H1 (cell line): ENCODE data around the gene PLG. TPM values are rescaled to one million over a fixed set of nuclear protein-coding genes. Genes with fewer than 3 reads are reported as not detected.

Experiments used
- CTCF ChIA-PET: fragments of 300-600 bp; sonication (Branson Sonifier 250); formaldehyde crosslinking; loops from one replicate; lab custom pipeline; 2021; ENCODE audit not compliant: partially characterized antibody; lab: Charles Lee
- POLR2A ChIA-PET: fragments of 300-600 bp; sonication (Branson Sonifier 250); formaldehyde crosslinking; loops from one replicate; lab custom pipeline; 2021; ENCODE audit warnings: inconsistent platforms; ENCODE audit not compliant: partially characterized antibody; lab: Charles Lee
- DNase-seq, 2 experiments: peaks; one replicate each; pipeline versions ENCODE4 v3.0.0 to v3.0.0-alpha.2; 2010 to 2022; ENCODE audit warnings: low spot score in 2 of 2, low read depth in 1 of 2, mixed read lengths in 1 of 2
- FAIRE-seq: peaks from 2 replicates; lab custom pipeline; 2011; peaks lifted over from hg19 to GRCh38; lab: Jason Lieb, UNC
- H2AFZ ChIP-seq: 2 replicates; pipeline ENCODE4 v1.8.1; 2012; ENCODE audit warnings: low read length, inconsistent platforms
- H2AK5ac ChIP-seq: 2 replicates; pipeline ENCODE4 v1.6.1; 2013; ENCODE audit warnings: low read depth, low read length
- H2BK120ac ChIP-seq: replicated peaks from 2 replicates; pipeline ENCODE3; 2013; ENCODE audit warnings: low read depth, low read length, inconsistent platforms
- H2BK12ac ChIP-seq: 2 replicates; pipeline ENCODE4 v1.6.1; 2013; ENCODE audit warnings: low read depth, low read length
- H2BK15ac ChIP-seq: 2 replicates; pipeline ENCODE4 v1.6.1; 2013; ENCODE audit warnings: low read length
- H2BK20ac ChIP-seq: 2 replicates; pipeline ENCODE4 v1.6.1; 2013; ENCODE audit warnings: low read length
- H2BK5ac ChIP-seq: 2 replicates; pipeline ENCODE4 v1.6.1; 2013; ENCODE audit warnings: low read depth, low read length
- H3K14ac ChIP-seq: 2 replicates; pipeline ENCODE4 v1.6.1; 2013; ENCODE audit warnings: inconsistent platforms; ENCODE audit not compliant: insufficient read length
- H3K18ac ChIP-seq: 2 replicates; pipeline ENCODE4 v1.6.1; 2013; ENCODE audit warnings: low read length; ENCODE audit errors: extremely low read depth
- H3K23ac ChIP-seq: 2 replicates; pipeline ENCODE4 v1.6.1; 2013; ENCODE audit warnings: inconsistent platforms; ENCODE audit not compliant: insufficient read length
- H3K23me2 ChIP-seq: 2 replicates; pipeline ENCODE4 v1.6.1; 2013; ENCODE audit warnings: low read depth, low read length
- H3K27ac ChIP-seq: 2 replicates; pipeline ENCODE4 v1.6.1; 2011; ENCODE audit warnings: low read depth, low read length, inconsistent platforms
- H3K27me3 ChIP-seq, 4 experiments: replicated peaks in 1 of 4; 1 replicate in 1 of 4; 2 replicates in 3 of 4; pipeline versions ENCODE4 v1.6.1 to v1.8.1; 2011 to 2013; ENCODE audit warnings: low read length in 3 of 4, mild to moderate bottlenecking in 3 of 4, inconsistent platforms in 2 of 4, mixed read lengths in 2 of 4, moderate library complexity in 1 of 4; ENCODE audit not compliant: control insufficient read depth in 3 of 4, insufficient read depth in 3 of 4; ENCODE audit errors: extremely low read depth in 1 of 4
- H3K36me3 ChIP-seq, 4 experiments: 2 replicates each; pipeline versions ENCODE4 v1.6.1 to v1.8.1; 2011 to 2013; ENCODE audit warnings: mild to moderate bottlenecking in 4 of 4, low read length in 3 of 4, moderate library complexity in 2 of 4, control low read depth in 1 of 4, inconsistent platforms in 1 of 4; ENCODE audit not compliant: insufficient read depth in 4 of 4, control insufficient read depth in 2 of 4
- H3K4ac ChIP-seq: replicated peaks from 2 replicates; pipeline ENCODE3; 2013; ENCODE audit warnings: low read length, low read depth, mixed read lengths, inconsistent platforms; ENCODE audit not compliant: insufficient read length
- H3K4me1 ChIP-seq, 4 experiments: replicated peaks in 1 of 4; 1 replicate in 1 of 4; 2 replicates in 3 of 4; pipeline versions ENCODE4 v1.6.1 to v1.8.1; 2011 to 2013; ENCODE audit warnings: low read length in 3 of 4, inconsistent platforms in 2 of 4, mixed read lengths in 1 of 4; ENCODE audit not compliant: insufficient read depth in 4 of 4, control insufficient read depth in 3 of 4
- H3K4me2 ChIP-seq, 2 experiments: 2 replicates each; pipeline versions ENCODE4 v1.6.1 to v1.8.1; 2011 to 2013; ENCODE audit warnings: low read depth in 2 of 2, low read length in 2 of 2, control low read depth in 1 of 2, inconsistent platforms in 1 of 2, mild to moderate bottlenecking in 1 of 2; ENCODE audit not compliant: insufficient read depth in 1 of 2
- H3K4me3 ChIP-seq, 4 experiments: fragments of 200-600, 300-600 bp in 1 of 4; sonication (generic), shearing (Covaris generic), sonication (Bioruptor Twin) in 1 of 4; 2 replicates each; pipeline versions ENCODE4 v1.5.1 to v1.8.1; 2011 to 2016; ENCODE audit warnings: low read length in 4 of 4, low read depth in 3 of 4, control low read depth in 2 of 4, inconsistent platforms in 2 of 4, mild to moderate bottlenecking in 2 of 4, mixed read lengths in 1 of 4, moderate library complexity in 1 of 4; ENCODE audit not compliant: insufficient read depth in 2 of 4; ENCODE audit errors: extremely low read depth in 1 of 4
- H3K56ac ChIP-seq: replicated peaks from 2 replicates; pipeline ENCODE3; 2013; ENCODE audit warnings: low read depth, mild to moderate bottlenecking, mixed read lengths, low read length, inconsistent platforms; ENCODE audit not compliant: insufficient read length
- H3K79me1 ChIP-seq: 2 replicates; pipeline ENCODE4 v1.6.1; 2013; ENCODE audit warnings: low read depth, low read length, control low read depth
- H3K79me2 ChIP-seq, 2 experiments: 2 replicates each; pipeline versions ENCODE4 v1.6.1 to v1.8.1; 2012 to 2013; ENCODE audit warnings: low read length in 2 of 2, mild to moderate bottlenecking in 2 of 2, inconsistent platforms in 1 of 2; ENCODE audit not compliant: insufficient read depth in 2 of 2, control insufficient read depth in 1 of 2
- H3K9ac ChIP-seq, 4 experiments: replicated peaks in 1 of 4; 1 replicate in 1 of 4; 2 replicates in 3 of 4; pipeline versions ENCODE4 v1.6.1 to v1.8.1; 2011 to 2013; ENCODE audit warnings: low read depth in 3 of 4, low read length in 3 of 4, control low read depth in 2 of 4, mild to moderate bottlenecking in 2 of 4, moderate library complexity in 2 of 4, inconsistent platforms in 1 of 4; ENCODE audit errors: extremely low read depth in 1 of 4
- H3K9me3 ChIP-seq, 2 experiments: 2 replicates each; pipeline versions ENCODE4 v1.6.1 to v1.8.1; 2012 to 2013; ENCODE audit warnings: mild to moderate bottlenecking in 2 of 2, moderate library complexity in 2 of 2, control low read depth in 1 of 2, inconsistent platforms in 1 of 2, low read depth in 1 of 2, low read length in 1 of 2, mixed read lengths in 1 of 2; ENCODE audit not compliant: insufficient read depth in 2 of 2
- H4K20me1 ChIP-seq, 2 experiments: replicated peaks in 1 of 2; 2 replicates each; pipeline versions ENCODE3 to v1.8.1; 2011 to 2013; ENCODE audit warnings: inconsistent platforms in 2 of 2, low read length in 2 of 2, mild to moderate bottlenecking in 1 of 2; ENCODE audit not compliant: insufficient read depth in 2 of 2, control insufficient read depth in 1 of 2
- H4K5ac ChIP-seq: 2 replicates; pipeline ENCODE4 v1.6.1; 2013; ENCODE audit warnings: low read length, low read depth, mixed read lengths, inconsistent platforms; ENCODE audit not compliant: insufficient read length
- H4K8ac ChIP-seq: 2 replicates; pipeline ENCODE4 v1.8.0; 2013; ENCODE audit warnings: mild to moderate bottlenecking, moderate library complexity, low read length, inconsistent platforms; ENCODE audit not compliant: insufficient read depth; ENCODE audit errors: extremely low read depth
- H4K91ac ChIP-seq: replicated peaks from 2 replicates; pipeline ENCODE3; 2013; ENCODE audit warnings: low read length, mixed read lengths, inconsistent platforms; ENCODE audit not compliant: insufficient read length
- BACH1 ChIP-seq: IDR thresholded peaks from 2 replicates; pipeline ENCODE4 v1.6.1; 2012; ENCODE audit warnings: low read length, improper control_type of control experiment
- CBX8 ChIP-seq: fragments of 300-800, 300-1000 bp; sonication (generic); IDR thresholded peaks from 2 replicates; pipeline ENCODE4 v1.7.1; 2016; ENCODE audit warnings: low read depth, low read length, borderline replicate concordance
- EGR1 ChIP-seq: IDR thresholded peaks from 2 replicates; pipeline ENCODE4 v1.6.1; 2011; ENCODE audit warnings: low read depth, low read length, borderline replicate concordance
- EZH2 ChIP-seq: fragments of 200-600 bp; sonication (generic); IDR thresholded peaks from 2 replicates; pipeline ENCODE4 v1.7.1; 2012; ENCODE audit warnings: low read depth, mild to moderate bottlenecking, moderate library complexity, low read length, inconsistent platforms; ENCODE audit not compliant: severe bottlenecking
- JUN ChIP-seq: IDR thresholded peaks from 2 replicates; pipeline ENCODE4 v1.6.1; 2011; ENCODE audit warnings: low read depth, mild to moderate bottlenecking, improper control_type of control experiment, low read length
- KDM1A ChIP-seq: fragments of 200-600, 300-600 bp; sonication (generic); IDR thresholded peaks from 2 replicates; pipeline ENCODE4 v1.7.1; 2016; ENCODE audit warnings: mild to moderate bottlenecking, low read length, borderline replicate concordance
- NANOG ChIP-seq: IDR thresholded peaks from 2 replicates; pipeline ENCODE4 v1.6.1; 2011; ENCODE audit warnings: low read length, low read depth, mild to moderate bottlenecking, inconsistent platforms; ENCODE audit not compliant: insufficient read depth, poor library complexity, severe bottlenecking
- RAD21 ChIP-seq, 2 experiments: IDR thresholded peaks in 1 of 2; conservative IDR thresholded peaks in 1 of 2; 2 replicates each; pipeline ENCODE4 v1.6.1; 2011; ENCODE audit warnings: low read depth in 2 of 2, low read length in 2 of 2, improper control_type of control experiment in 1 of 2, inconsistent platforms in 1 of 2, mild to moderate bottlenecking in 1 of 2, moderate library complexity in 1 of 2
- RXRA ChIP-seq: IDR thresholded peaks from 2 replicates; pipeline ENCODE4 v1.6.1; 2011; ENCODE audit warnings: low read depth, mild to moderate bottlenecking, low read length, moderate library complexity; ENCODE audit not compliant: insufficient read depth
- SAP30 ChIP-seq: fragments of 300-600 bp; sonication (generic); IDR thresholded peaks from 2 replicates; pipeline ENCODE4 v1.7.1; 2012; ENCODE audit warnings: low read length, moderate library complexity, mild to moderate bottlenecking, inconsistent platforms; ENCODE audit not compliant: insufficient read depth, insufficient replicate concordance
- SIRT6 ChIP-seq: IDR thresholded peaks from one replicate; pipeline ENCODE4 v1.7.1; 2012; ENCODE audit warnings: low read length, inconsistent platforms
- SP1 ChIP-seq: IDR thresholded peaks from 2 replicates; pipeline ENCODE4 v1.6.1; 2011; ENCODE audit warnings: low read depth, low read length
- SP2 ChIP-seq: IDR thresholded peaks from 2 replicates; pipeline ENCODE4 v1.6.1; 2012; ENCODE audit warnings: mild to moderate bottlenecking, low read length, inconsistent platforms
- SP4 ChIP-seq: IDR thresholded peaks from 2 replicates; pipeline ENCODE4 v1.6.1; 2012; ENCODE audit warnings: low read length, inconsistent platforms
- TAF7 ChIP-seq: optimal IDR thresholded peaks from 2 replicates; pipeline ENCODE3; 2011; ENCODE audit warnings: low read depth, mild to moderate bottlenecking, inconsistent platforms, low read length, moderate library complexity, borderline replicate concordance
- YY1 ChIP-seq: IDR thresholded peaks from 2 replicates; pipeline ENCODE4 v1.6.1; 2011; ENCODE audit warnings: low read depth, mild to moderate bottlenecking, low read length
- WGBS, 2 experiments: shearing (Covaris generic) in 1 of 2; methylation state at CpG; one replicate each; pipeline versions ENCODE4 v1.1.6 to v1.1.7; 2013 to 2015; ENCODE audit warnings: low lambda C conversion rate in 2 of 2, mixed read lengths in 2 of 2, inconsistent platforms in 1 of 2, low coverage in 1 of 2, missing lambda C conversion rate in 1 of 2; ENCODE audit not compliant: insufficient replicate concordance in 2 of 2, insufficient coverage in 1 of 2, insufficient read length in 1 of 2; ENCODE audit errors: extremely low coverage in 1 of 2, missing lambda C conversion rate in 1 of 2; 5-methylcytosine and 5-hydroxymethylcytosine counted together
- polyA plus RNA-seq, 7 experiments: library from polyadenylated mRNA; depleted of rRNA in 3 of 7; stranded (reverse) in 5 of 7; unstranded in 2 of 7; fragments of >200 nt in 5 of 7; fragments of 200-250 nt in 2 of 7; gene quantifications; 1 replicate in 5 of 7; 2 replicates in 1 of 7; 4 replicates in 1 of 7; pipeline versions ENCODE4 v1.2.1 to v1.2.3, GENCODE V29; 2011 to 2013; ENCODE audit warnings: missing spikeins in 2 of 7, mixed read lengths in 2 of 7
- total RNA-seq: library from RNA; stranded (reverse); fragmentation: NEBNext Ultra II Directional; extraction: Animal tissue kit (Norgen Biotek cat#: 25700); gene quantifications from 2 replicates; pipeline ENCODE4 v1.2.1, GENCODE V29; 2021

The PLG gene
- total and polyA plus RNA-seq, 2 of the 8 experiments (the other 6 are each of a cell fraction or from before 2014, with no cell fraction given): not detected

DNA sequence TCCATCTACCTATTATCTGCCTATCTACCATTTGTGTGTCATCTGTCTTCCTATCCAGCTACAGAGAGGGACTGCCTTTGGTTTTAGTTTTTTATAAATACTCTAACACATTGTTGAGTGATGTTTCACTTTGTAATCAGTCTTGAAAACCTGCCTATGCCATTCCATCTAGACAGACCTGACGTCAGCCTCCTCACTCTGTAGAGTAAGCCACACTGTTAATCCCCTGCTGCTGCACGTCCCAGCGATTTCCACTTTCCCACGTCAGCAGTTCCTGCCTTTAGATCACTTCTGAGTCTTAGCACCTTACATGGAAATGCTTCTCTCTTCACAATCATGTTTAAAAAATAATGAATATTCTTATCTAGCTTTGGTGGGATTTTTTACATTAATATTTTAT, 54.8 kb downstream of the PLG start:
- Histone ChIP-seq H3K4ac (no peak overlapping the region), H4K91ac (no peak overlapping the region), H3K4me2 (no peak overlapping the region), H2BK12ac (no peak overlapping the region), H3K36me3 (no peaks in the 10 kb centered on the region), H4K5ac (no peak overlapping the region), H3K23me2 (no peaks in the 10 kb centered on the region), H3K27ac (no peak overlapping the region), H2BK15ac (no peak overlapping the region), H2BK20ac (no peak overlapping the region), H2BK120ac (no peak overlapping the region), H3K14ac (no peak overlapping the region), H3K79me1 (no peaks in the 10 kb centered on the region), H3K56ac (no peak overlapping the region), H3K4me3 (no peak overlapping the region), H3K18ac (no peak overlapping the region)
- POLR2A ChIA-PET: no interaction called here
- no peak for TF ChIP-seq BACH1
- TF ChIP-seq SP4: no peak
- no peak for TF ChIP-seq SP1
- TF ChIP-seq YY1: no peak
- no peak for TF ChIP-seq SIRT6
- TF ChIP-seq RAD21 (IDR thresholded peaks at IDR 0.05 in 1 of 2, conservative IDR thresholded peaks at IDR 0.05 in 1 of 2; ENCODE audit: low read depth in 2 of 2, low read length in 2 of 2): no peak
- no peak for TF ChIP-seq NANOG
- TF ChIP-seq TAF7: no peak
- no peak for TF ChIP-seq KDM1A
- no peak for TF ChIP-seq RXRA
- TF ChIP-seq SP2: no peak
- TF ChIP-seq JUN: no peak
- no peak for TF ChIP-seq EZH2
- no peak for TF ChIP-seq EGR1
- no peak for TF ChIP-seq SAP30
- TF ChIP-seq CBX8: no peak
- TF ChIP-seq, all 59 proteins: peak for 0
- no peak overlapping the region for H3K23ac ChIP-seq
- H3K9me3 ChIP-seq: no peaks in the 10 kb centered on the region; a peak in 2 of 4 replicates
- CTCF ChIA-PET: no interaction called here
- 92% methylated on average over 4 of the region's 4 CpGs; no CpG with 5 or more reads in 1 of the 2 experiments for WGBS, 2 experiments
- H3K4me1 ChIP-seq: no peaks in the 10 kb centered on the region
- DNase-seq (no peak), FAIRE-seq (no peak)
- H3K9ac ChIP-seq: no peak overlapping the region
- H2BK5ac ChIP-seq: no peak overlapping the region
- no peaks in the 10 kb centered on the region for H3K27me3 ChIP-seq
- H2AK5ac ChIP-seq: no peak overlapping the region
- no peaks in the 10 kb centered on the region for H3K79me2 ChIP-seq
- H4K8ac ChIP-seq: no peak overlapping the region
- H4K20me1 ChIP-seq: no peaks in the 10 kb centered on the region
- no peak overlapping the region for H2AFZ ChIP-seq
